Muscle layer of duodenum (tissue), 2 donors: Measurements from ENCODE around the gene PIK3R1.

Source experiments
- H3K27ac ChIP-seq: one replicate; pipeline ENCODE4 v1.7.0; 2013; ENCODE audit warnings: mild to moderate bottlenecking, low read length
- H3K27me3 ChIP-seq: one replicate; pipeline ENCODE4 v1.7.0; 2013; ENCODE audit warnings: low read depth, mild to moderate bottlenecking, control low read depth, low read length
- H3K36me3 ChIP-seq, 2 donors: one replicate each; pipeline ENCODE4 v1.7.0; 2013; ENCODE audit warnings: low read length in 2 of 2, control low read depth in 1 of 2, mild to moderate bottlenecking in 1 of 2; ENCODE audit not compliant: insufficient read depth in 2 of 2, control insufficient read depth in 1 of 2
- H3K4me1 ChIP-seq, 2 donors: one replicate each; pipeline ENCODE4 v1.7.0; 2013; ENCODE audit warnings: low read length in 2 of 2, mild to moderate bottlenecking in 2 of 2, control low read depth in 1 of 2, moderate library complexity in 1 of 2; ENCODE audit not compliant: insufficient read depth in 2 of 2, control insufficient read depth in 1 of 2
- H3K4me3 ChIP-seq, 2 donors: one replicate each; pipeline ENCODE4 v1.7.0; 2013; ENCODE audit warnings: low read length in 2 of 2, low read depth in 1 of 2, mild to moderate bottlenecking in 1 of 2
- H3K9me3 ChIP-seq, 2 donors: one replicate each; pipeline ENCODE4 v1.7.0; 2013; ENCODE audit warnings: low read length in 2 of 2, control low read depth in 1 of 2, mild to moderate bottlenecking in 1 of 2; ENCODE audit not compliant: control insufficient read depth in 1 of 2
- donor health status: healthy.

The PIK3R1 gene

DNA sequence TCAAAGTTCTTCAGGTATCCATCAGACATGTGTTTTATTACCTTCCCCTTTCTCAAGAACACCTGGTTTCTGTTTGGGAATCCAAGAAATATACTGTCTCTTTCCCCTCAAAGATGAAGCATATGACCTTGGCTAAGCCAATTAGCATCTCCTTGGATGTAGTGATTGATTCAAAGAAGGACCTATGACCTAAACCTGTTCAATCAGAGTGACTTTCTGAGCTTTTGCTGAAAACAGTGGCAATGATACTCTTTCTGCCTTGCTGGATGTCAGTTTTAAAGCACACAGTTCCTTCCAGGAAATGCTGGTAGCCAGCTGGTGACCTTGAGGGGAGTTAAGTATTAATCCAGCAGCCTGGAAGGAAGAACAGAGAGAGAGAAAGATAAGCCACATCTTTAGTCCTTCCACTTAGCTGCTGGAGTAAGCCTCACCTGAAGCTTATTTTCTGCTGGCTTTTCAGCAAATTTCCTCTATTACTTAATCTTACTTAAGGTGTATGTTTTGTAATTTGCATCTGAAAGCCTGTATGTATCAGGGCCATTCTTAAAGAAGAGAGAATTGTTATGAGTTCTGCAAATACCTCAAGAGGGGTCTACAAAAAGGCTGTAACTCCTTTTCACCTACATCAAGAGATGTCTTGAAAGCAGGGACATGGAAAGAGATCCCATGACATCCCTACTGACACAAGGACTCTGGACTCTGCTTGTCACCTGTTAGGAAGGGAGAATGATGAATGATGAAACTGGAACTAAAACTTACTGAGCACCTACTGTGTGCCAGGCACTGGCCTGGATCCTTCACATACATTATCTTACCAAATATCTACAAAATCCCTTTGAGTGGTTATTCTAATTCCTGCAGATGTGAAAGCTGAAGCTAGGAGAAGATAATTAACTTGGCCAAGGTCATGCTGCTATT is 35.2 kb upstream of the PIK3R1 start:
- Histone ChIP-seq H3K27ac (no peak overlapping the region), H3K4me1 (no peaks in the 10 kb centered on the region), H3K27me3 (no peaks in the 10 kb centered on the region), H3K9me3 (no peaks in the 10 kb centered on the region), H3K4me3 (no peak overlapping the region), H3K36me3 (no peaks in the 10 kb centered on the region)

DNA sequence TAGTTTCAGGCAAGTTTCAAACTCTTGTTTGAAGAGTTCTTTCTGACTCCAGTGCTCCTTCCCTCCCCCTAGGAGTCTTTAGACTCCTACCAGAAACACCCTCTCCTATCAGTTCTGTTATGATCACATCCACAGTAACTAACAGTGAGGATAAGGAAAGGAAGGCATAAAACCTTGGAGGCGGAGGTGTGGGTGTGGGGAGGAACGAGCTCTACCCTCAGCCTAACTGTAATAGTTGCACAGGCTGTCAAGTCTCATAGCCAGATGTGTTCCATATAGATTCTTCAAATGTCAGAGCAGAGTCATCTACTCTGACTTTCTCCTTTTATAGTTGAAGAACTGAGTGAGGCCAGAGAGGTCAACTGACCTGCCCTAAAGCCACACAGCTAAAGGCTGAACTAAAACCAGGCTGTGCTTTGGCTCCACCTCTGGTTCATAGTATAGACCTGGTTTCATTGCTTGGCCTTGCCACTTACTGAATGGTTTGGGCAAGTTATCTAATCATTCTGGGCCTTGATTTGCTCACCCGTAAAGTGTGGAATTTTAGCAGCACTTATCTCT is 34.4 kb upstream of the PIK3R1 start:
- H3K27ac ChIP-seq: no peak overlapping the region
- no peaks in the 10 kb centered on the region for H3K27me3 ChIP-seq
- no peaks in the 10 kb centered on the region for H3K9me3 ChIP-seq
- no peaks in the 10 kb centered on the region for H3K36me3 ChIP-seq
- no peaks in the 10 kb centered on the region for H3K4me1 ChIP-seq
- no peak overlapping the region for H3K4me3 ChIP-seq

DNA sequence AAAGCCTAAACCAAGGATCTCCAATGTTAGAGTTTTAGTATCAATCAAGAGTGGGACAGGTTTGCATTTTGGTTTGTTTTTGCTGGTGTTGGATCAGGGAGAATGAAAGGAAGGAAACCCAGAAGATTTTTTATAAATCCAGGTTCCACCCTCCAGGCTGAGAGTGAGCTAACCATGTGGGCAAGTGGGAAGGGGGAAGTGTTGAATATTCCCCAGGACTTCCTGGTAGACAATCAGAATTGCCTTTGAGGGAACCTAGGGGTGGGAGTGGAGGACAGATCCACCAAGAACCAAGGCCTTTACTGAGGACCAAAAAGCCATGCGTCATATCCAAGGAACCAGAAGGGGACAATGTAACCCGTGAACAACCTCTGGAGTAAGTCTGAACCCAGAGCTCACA is 33.5 kb upstream of the PIK3R1 start:
- Histone ChIP-seq H3K27ac (no peak overlapping the region), H3K36me3 (no peaks in the 10 kb centered on the region), H3K4me3 (no peak overlapping the region), H3K4me1 (no peaks in the 10 kb centered on the region), H3K9me3 (no peaks in the 10 kb centered on the region), H3K27me3 (no peaks in the 10 kb centered on the region)

DNA sequence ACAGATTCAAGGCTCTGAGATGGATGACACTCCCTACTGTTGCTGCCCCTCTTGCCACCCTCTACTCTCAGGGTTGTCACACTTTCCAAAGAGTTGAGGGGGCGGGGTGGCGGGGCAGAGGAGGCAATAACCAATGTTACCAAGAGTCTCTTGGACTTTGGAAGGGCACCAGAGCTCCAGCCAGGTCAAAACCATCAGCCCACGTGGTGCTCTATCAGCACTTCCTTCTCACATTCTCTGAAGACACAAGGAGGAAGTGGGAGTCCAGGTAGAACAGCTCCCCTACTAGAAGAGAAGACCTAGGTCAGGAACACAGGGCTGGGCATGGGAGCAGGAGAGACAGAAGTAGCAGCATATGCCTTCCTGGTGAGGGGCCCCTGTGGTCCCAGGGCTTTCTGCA is 33.0 kb upstream of the PIK3R1 start:
- H3K4me3 ChIP-seq: no peak overlapping the region
- H3K4me1 ChIP-seq: no peaks in the 10 kb centered on the region
- H3K27ac ChIP-seq: no peak overlapping the region
- no peaks in the 10 kb centered on the region for H3K27me3 ChIP-seq
- H3K9me3 ChIP-seq: no peaks in the 10 kb centered on the region
- H3K36me3 ChIP-seq: no peaks in the 10 kb centered on the region

DNA sequence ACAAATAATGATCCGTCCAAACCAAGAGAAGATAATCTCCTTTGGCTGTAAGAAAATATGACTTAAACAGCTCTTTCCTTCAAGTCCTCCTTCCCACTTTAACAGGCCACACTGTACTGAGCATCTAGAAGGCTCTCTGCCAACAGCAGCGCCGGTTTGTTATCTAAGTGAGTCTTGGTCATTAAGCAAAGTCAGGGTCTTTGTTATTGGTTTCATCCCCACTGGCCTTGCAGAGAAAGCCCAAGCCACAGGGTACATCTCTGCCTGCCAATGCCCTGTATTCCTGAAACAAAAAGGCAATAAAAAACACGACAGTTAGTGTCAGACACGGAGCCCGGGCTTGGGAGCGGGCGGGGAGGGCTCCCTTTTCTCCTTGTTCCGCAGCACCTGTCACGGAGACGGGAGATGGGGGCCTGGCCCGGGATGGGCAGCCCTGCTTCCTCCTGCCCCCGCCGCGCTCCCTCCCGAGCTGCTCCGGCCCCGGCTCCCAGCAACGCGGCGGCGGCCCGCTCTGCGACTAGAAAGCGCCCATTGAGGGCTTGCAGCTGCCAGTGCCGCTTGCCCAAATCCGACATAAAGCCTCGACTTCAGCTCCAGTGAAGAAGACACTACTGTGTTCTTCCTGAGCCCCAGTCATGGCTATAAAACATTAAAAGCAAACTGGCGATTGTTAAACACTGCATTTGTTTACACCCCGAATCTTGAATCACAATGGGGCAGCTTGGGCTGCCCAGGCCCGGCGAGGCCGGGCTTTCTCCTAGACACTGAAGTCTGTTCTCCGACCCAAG is 28.1 kb upstream of the PIK3R1 start:
- no peaks in the 10 kb centered on the region for H3K36me3 ChIP-seq
- H3K4me1 ChIP-seq: no peaks in the 10 kb centered on the region
- H3K27me3 ChIP-seq: no peaks in the 10 kb centered on the region
- H3K9me3 ChIP-seq: no peaks in the 10 kb centered on the region
- H3K4me3 ChIP-seq: peak overlapping the region; percentile 30 to 53
- no peak overlapping the region for H3K27ac ChIP-seq

DNA sequence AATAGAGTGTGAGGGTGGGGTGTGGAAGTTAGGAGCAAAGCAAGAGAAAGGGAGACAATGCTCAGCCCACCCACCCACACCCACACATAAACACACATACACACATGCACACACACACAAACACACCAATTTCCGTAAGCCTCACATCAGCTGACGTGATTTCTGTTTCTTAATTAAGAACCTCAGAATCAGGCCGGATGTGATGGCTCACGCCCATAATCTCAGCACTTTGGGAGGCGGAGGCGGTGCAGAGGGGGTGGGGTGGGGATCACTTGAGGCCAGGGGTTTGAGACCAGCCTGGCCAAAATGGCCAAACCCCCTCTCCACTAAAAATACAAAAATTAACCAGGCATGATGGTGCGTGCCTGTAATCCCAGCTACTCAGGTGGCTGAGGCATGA is 26.4 kb upstream of the PIK3R1 start:
- Histone ChIP-seq H3K4me1 (no peaks in the 10 kb centered on the region), H3K9me3 (no peaks in the 10 kb centered on the region), H3K27ac (no peak overlapping the region), H3K4me3 (no peak overlapping the region), H3K36me3 (no peaks in the 10 kb centered on the region), H3K27me3 (no peaks in the 10 kb centered on the region)

DNA sequence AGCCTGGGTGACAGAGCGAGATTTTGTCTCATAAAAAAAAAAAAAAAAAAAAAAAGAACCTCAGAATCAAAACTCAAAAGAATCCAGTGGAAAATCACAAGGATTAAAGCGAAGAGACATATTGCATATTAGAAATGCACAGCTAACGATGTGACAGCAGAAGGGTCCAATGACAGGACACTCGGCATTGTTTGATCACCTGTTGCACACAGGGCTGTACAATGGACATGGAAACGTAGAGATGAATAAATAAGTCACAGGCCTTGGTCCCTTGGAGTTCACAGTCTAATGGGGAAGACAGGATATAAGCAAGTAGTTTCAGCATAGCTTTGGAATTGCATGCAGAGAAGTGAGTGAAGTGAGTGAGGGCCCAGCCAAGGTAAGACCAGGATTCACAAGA is 25.9 kb upstream of the PIK3R1 start:
- Histone ChIP-seq H3K27me3 (no peaks in the 10 kb centered on the region), H3K36me3 (no peaks in the 10 kb centered on the region), H3K4me3 (no peak overlapping the region), H3K27ac (no peak overlapping the region), H3K9me3 (no peaks in the 10 kb centered on the region), H3K4me1 (no peaks in the 10 kb centered on the region)

DNA sequence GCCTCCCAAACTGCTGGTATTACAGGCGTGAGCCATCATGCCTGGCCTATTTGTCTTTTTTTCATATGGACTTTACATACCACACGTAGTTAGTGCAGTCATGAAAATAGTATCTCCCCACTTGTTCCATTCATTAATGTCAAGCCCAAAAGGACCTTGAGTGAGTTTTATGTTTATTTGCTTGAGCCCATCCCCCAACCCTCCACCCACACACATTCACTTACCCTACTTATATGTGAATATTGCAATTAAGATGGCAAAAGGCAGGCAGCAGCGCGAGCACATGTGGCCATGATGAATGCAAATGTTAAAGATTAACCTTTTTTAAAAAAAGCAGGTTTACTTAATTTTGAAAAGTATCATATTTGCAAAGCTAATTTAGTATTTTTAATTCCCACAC is 24.9 kb upstream of the PIK3R1 start:
- Histone ChIP-seq H3K4me3 (no peak overlapping the region), H3K9me3 (no peaks in the 10 kb centered on the region), H3K4me1 (no peaks in the 10 kb centered on the region), H3K27me3 (no peaks in the 10 kb centered on the region), H3K36me3 (no peaks in the 10 kb centered on the region), H3K27ac (no peak overlapping the region)

DNA sequence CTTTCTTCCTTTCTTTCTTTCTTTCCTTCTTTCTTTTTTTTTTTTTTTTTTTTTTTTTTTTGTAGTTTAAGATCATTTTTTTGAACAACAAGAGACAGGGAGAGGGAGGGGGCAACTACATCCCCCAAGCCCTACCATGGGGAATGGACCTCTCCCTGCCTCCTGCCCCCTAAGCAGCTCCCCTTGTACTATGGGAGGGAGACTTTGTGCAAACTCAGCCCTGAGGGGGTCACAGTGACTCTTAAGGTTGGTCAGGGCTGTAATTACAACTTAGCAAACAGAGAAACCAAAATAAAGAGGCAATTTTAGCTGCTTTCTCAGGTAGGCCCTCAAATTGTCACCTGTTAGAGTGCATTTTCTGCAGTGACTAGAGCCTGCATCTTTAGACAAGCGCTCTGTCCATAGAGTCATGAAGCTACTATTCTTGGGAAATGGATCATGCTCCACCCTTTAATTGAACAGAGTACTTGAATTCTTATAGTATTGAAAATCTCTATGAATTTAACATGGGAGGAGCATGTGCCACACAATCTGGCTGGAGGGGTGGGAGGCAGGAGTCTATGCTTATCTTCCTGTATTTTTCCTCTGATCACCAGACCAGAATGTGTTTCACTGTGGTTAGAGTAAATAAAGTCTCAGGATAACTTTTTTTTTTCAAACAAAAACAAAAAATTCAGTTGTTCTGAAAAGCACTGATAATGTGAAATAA is 24.3 kb upstream of the PIK3R1 start:
- Histone ChIP-seq H3K27ac (no peak overlapping the region), H3K4me1 (no peaks in the 10 kb centered on the region), H3K9me3 (no peaks in the 10 kb centered on the region), H3K4me3 (no peak overlapping the region), H3K27me3 (no peaks in the 10 kb centered on the region), H3K36me3 (no peaks in the 10 kb centered on the region)

DNA sequence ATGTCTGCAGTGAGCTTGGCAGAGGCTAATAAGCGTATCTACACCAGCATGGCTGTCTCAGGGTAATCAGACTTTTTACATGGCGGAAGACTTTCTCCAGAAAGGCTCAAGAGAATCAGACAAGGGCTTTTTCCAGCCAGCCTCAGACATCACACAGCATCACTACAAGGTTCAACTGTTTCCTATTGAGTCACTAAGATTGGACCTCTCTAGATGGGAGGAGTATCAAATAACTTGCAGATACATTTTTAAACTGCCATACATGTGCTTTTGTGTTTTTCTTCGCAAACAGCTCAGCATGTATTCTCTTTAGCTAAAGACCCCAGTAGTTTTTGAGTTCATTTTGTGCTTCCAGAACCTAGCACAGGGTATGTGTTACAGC is 22.9 kb upstream of the PIK3R1 start:
- Histone ChIP-seq H3K9me3 (no peaks in the 10 kb centered on the region), H3K27me3 (no peaks in the 10 kb centered on the region), H3K36me3 (no peaks in the 10 kb centered on the region), H3K4me3 (no peak overlapping the region), H3K4me1 (no peaks in the 10 kb centered on the region), H3K27ac (no peak overlapping the region)

DNA sequence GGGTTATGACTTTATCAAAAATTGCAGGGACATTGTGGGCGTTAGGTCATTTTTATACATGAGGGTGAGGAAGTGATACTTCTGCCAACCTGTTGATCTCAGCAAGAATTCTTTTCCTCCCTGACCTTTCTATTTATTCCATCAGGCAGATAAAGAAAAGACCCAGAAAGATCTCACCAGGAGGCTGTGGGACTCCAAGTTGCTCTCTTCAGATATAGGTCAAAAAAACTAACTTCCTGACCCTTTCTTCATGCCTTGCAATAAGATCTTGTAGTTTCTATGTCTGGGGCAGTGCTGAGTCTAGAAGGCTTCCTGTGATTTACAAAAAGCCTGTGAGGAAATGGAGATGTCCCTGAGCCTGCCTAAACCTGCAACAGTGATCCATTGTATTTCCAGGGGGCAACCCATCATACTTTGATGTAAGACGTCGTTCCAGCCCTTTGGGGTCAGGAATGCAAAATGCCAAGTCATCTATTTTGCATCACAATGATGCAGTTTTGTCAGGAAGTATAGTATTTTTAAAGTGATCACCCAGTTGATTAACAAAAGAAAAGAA is 22.0 kb upstream of the PIK3R1 start:
- Histone ChIP-seq H3K4me3 (no peak overlapping the region), H3K27me3 (no peaks in the 10 kb centered on the region), H3K27ac (no peak overlapping the region), H3K9me3 (no peaks in the 10 kb centered on the region), H3K4me1 (no peaks in the 10 kb centered on the region), H3K36me3 (no peaks in the 10 kb centered on the region)
